Left lung (tissue), 10 donors: ENCODE data around the gene LMTK3. TPM values are rescaled to one million over a fixed set of nuclear protein-coding genes. Genes with fewer than 3 reads are reported as not detected.
A peak's percentile ranks its signal among the peaks of the same experiment; 100 is the strongest.

ENCODE experiments used
- ATAC-seq: fragments of 200-7000 bp; cut with Tn5 transposase; one replicate; pipeline ENCODE4 v1.9.1; 2020; ENCODE audit warnings: moderate library complexity
- DNase-seq, 4 donors: peaks; one replicate each; pipeline ENCODE4 v3.0.0-alpha.2; 2013 to 2020
- H3K27ac ChIP-seq, 2 donors: fragments of 200-600 bp; sonication (generic) in 1 of 2; one replicate each; pipeline versions ENCODE4 v1.5.0 to v1.8.0; 2020 to 2021
- H3K27me3 ChIP-seq, 2 donors: fragments of 200-600 bp; sonication (generic) in 1 of 2; one replicate each; pipeline versions ENCODE4 v1.5.0 to v1.8.0; 2020 to 2021
- H3K36me3 ChIP-seq, 2 donors: fragments of 200-600 bp; sonication (generic) in 1 of 2; one replicate each; pipeline versions ENCODE4 v1.5.0 to v1.8.0; 2020 to 2021
- H3K4me1 ChIP-seq, 2 donors: fragments of 200-600 bp; one replicate each; pipeline ENCODE4 v1.8.0; 2021
- H3K4me3 ChIP-seq, 2 donors: fragments of 200-600 bp; sonication (generic) in 1 of 2; one replicate each; pipeline versions ENCODE4 v1.5.0 to v1.8.0; 2020 to 2021; ENCODE audit warnings: mild to moderate bottlenecking in 1 of 2
- H3K9me3 ChIP-seq, 2 donors: fragments of 200-600 bp; sonication (generic) in 1 of 2; one replicate each; pipeline versions ENCODE4 v1.5.0 to v1.8.0; 2020 to 2021
- CTCF ChIP-seq, 2 donors: fragments of 200-600 bp; sonication (generic) in 1 of 2; IDR thresholded peaks; one replicate each; pipeline versions ENCODE4 v1.5.0 to v1.8.0; 2021; ENCODE audit warnings: antibody characterized with exemption in 2 of 2
- intact Hi-C, 2 donors: fragments of 100-400 bp; cut with DNase I; formaldehyde crosslinking; loops; one replicate each; pipeline versions ENCODE4 v1.11.2 to v1.14.2; 2022
- polyA plus RNA-seq, 6 donors: library from polyadenylated mRNA; unstranded; fragments of 120-200 nt; gene quantifications; one replicate each; pipeline ENCODE4 v1.2.1, GENCODE V29; 2013; ENCODE audit not compliant: insufficient read length in 6 of 6
- total RNA-seq, 2 donors: library from RNA; stranded (reverse); fragmentation: NEBNext Ultra II Directional; extraction: Animal tissue kit (Norgen Biotek cat#: 25700); gene quantifications; one replicate each; pipeline ENCODE4 v1.2.1, GENCODE V29; 2021
- donor health status: DM: no; HTN: yes; CAD: no.
- donor health status: DM: no; HTN: no; CAD: no.

LMTK3 gene
- total and polyA plus RNA-seq, 8 donors, result 1.7 to 9.5 (median 3.1) TPM

GRCh38 chr19:48556825-48557224 lies 45.2 kb upstream of the LMTK3 start:
- no peaks in the 10 kb centered on the region for H3K4me1 ChIP-seq
- H3K9me3 ChIP-seq, result no peaks in the 10 kb centered on the region
- ATAC-seq (no peak), DNase-seq (no peak)
- H3K36me3 ChIP-seq, result no peaks in the 10 kb centered on the region
- no peak overlapping the region for H3K4me3 ChIP-seq
- intact Hi-C loops, result no loop called here
- H3K27me3 ChIP-seq, result peaks cover 0 to 30% of the 10 kb centered on the region in 2 donors
- no peak overlapping the region for H3K27ac ChIP-seq
- no peak for TF ChIP-seq CTCF (IDR thresholded peaks at IDR 0.05)

GRCh38 chr19:48556163-48556562 lies 44.5 kb upstream of the LMTK3 start:
- Histone ChIP-seq H3K4me1 (no peaks in the 10 kb centered on the region), H3K9me3 (no peaks in the 10 kb centered on the region), H3K36me3 (no peaks in the 10 kb centered on the region), H3K27me3 (peaks cover 0 to 37% of the 10 kb centered on the region in 2 donors), H3K4me3 (no peak overlapping the region), H3K27ac (no peak overlapping the region)
- no peak for TF ChIP-seq CTCF (IDR thresholded peaks at IDR 0.05)
- DNase-seq (no peak), ATAC-seq (no peak)
- intact Hi-C loops, result no loop called here

GRCh38 chr19:48554385-48555091 lies 42.9 kb upstream of the LMTK3 start:
- ATAC-seq, result peak; percentile 66

DNA sequence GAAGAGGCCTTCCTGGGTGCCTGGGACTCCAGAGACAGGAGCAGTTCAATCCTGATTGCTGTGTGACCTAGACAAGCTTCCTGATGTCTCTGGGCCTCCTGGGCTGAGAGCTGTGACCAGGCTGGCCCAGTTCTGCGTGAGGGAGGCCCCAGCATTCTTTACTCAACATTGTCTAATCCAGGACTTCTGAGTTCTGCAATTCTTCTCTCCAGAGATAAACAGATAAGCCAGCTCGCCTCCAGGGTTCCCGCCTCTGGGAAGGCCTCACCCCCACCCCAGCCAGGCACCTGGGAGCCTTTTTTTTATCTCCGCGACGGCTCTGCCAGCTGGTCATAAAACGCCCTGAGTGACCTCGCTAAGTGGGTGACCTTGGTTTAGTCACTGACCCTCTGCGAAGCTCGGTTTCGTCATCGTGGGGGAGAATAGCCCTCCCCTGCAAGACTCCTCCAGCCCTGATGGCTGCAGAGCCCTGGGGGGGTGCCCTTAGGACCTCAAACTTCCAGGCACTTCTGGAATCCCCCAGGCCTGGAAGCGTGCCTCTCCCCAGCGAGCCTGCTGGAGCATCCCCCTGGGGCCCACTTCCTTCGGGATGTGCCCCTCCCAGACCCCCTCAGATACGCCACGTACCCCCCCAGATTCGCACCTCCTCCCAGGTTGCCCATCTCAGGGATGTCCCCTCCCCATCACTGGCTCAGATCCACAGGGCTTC lies 42.2 kb upstream of the LMTK3 start:
- Histone ChIP-seq H3K9me3 (no peaks in the 10 kb centered on the region), H3K36me3 (no peaks in the 10 kb centered on the region), H3K4me3 (no peak overlapping the region), H3K27ac (peak overlapping the region in 1 of 2 donors; percentile 53), H3K27me3 (peaks cover 0 to 30% of the 10 kb centered on the region in 2 donors), H3K4me1 (no peaks in the 10 kb centered on the region)
- TF ChIP-seq CTCF (IDR thresholded peaks at IDR 0.05), result no peak
- DNase-seq (peak in 1 of 4 donors; percentile 72), ATAC-seq (peak; percentile 66)
- intact Hi-C loops, result no loop called here

More at GRCh38 chr19:48554385-48555091, 42.9 kb upstream of the LMTK3 start:
- Histone ChIP-seq H3K4me1 (no peaks in the 10 kb centered on the region), H3K4me3 (no peak overlapping the region), H3K9me3 (no peaks in the 10 kb centered on the region), H3K27me3 (peaks cover 0 to 37% of the 10 kb centered on the region in 2 donors), H3K27ac (no peak overlapping the region), H3K36me3 (no peaks in the 10 kb centered on the region)
- intact Hi-C loops, result no loop called here
- peak in 1 of 4 donors; percentile 79 for DNase-seq
- no peak for TF ChIP-seq CTCF (IDR thresholded peaks at IDR 0.05)
